Neutrophil (primary cell): Measurements from ENCODE around the gene APBB1.
"Not testable (repeated sequence)": the region's sequence is repeated elsewhere in the genome, so short reads cannot be mapped to it uniquely, and the experiment has no call there.

ENCODE experiments used
- H3K27ac ChIP-seq: fragments of 200-600 bp; sonication (generic); 2 replicates; pipeline ENCODE4 v1.5.1; 2016; ENCODE audit warnings: mild to moderate bottlenecking, moderate library complexity
- H3K27me3 ChIP-seq: fragments of 200-600 bp; sonication (generic); 2 replicates; pipeline ENCODE4 v1.6.0; 2016; ENCODE audit warnings: mild to moderate bottlenecking
- H3K36me3 ChIP-seq: fragments of 200-600 bp; sonication (generic); 2 replicates; pipeline ENCODE4 v1.5.1; 2017
- H3K4me1 ChIP-seq, 2 experiments: fragments of 200-600 bp in 1 of 2; sonication (generic) in 1 of 2; 1 replicate in 1 of 2; 2 replicates in 1 of 2; pipeline versions ENCODE4 v1.5.1 to v1.6.1; 2013 to 2016; ENCODE audit warnings: low read depth in 1 of 2, low read length in 1 of 2, mild to moderate bottlenecking in 1 of 2, moderate library complexity in 1 of 2; ENCODE audit not compliant: control insufficient read depth in 1 of 2, insufficient read depth in 1 of 2
- H3K4me3 ChIP-seq, 2 experiments: fragments of 200-600 bp in 1 of 2; sonication (generic) in 1 of 2; 1 replicate in 1 of 2; 2 replicates in 1 of 2; pipeline ENCODE4 v1.5.1; 2013 to 2016; ENCODE audit warnings: low read depth in 1 of 2, low read length in 1 of 2, mild to moderate bottlenecking in 1 of 2, moderate library complexity in 1 of 2
- H3K9me3 ChIP-seq: fragments of 200-600 bp; sonication (generic); 2 replicates; pipeline ENCODE4 v1.5.1; 2016
- TF ChIP-seq, protein P1 (sequence below): fragments of 200-600 bp; sonication (generic); IDR thresholded peaks from 2 replicates; pipeline ENCODE4 v1.5.1; 2016; ENCODE audit warnings: antibody characterized with exemption

Gene APBB1

DNA sequence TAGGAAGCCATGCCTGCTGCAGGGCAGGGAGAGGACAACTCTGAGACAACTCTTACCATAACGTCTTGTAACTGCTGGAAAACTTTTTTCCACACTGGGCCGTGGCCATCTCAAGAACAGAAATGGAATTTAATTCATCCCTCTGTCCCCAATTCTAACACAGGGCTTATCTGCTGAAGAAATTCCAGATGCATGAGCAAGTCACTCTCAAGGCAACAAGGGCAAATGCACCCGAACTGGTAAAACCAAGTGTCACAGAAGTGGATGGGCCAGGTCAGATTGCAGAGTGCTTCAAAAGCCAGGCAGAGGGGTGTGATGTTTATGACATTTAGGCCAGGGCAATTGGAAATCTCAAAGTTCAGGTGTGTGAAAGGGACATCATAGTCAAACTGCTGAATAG, 21.3 kb downstream of the APBB1 start:
- H3K36me3 ChIP-seq: peaks cover 22% of the 10 kb centered on the region
- H3K27me3 ChIP-seq: no peaks in the 10 kb centered on the region
- no peaks in the 10 kb centered on the region for H3K4me1 ChIP-seq
- H3K9me3 ChIP-seq: no peaks in the 10 kb centered on the region
- H3K27ac ChIP-seq: no peak overlapping the region
- TF ChIP-seq, protein P1, sequence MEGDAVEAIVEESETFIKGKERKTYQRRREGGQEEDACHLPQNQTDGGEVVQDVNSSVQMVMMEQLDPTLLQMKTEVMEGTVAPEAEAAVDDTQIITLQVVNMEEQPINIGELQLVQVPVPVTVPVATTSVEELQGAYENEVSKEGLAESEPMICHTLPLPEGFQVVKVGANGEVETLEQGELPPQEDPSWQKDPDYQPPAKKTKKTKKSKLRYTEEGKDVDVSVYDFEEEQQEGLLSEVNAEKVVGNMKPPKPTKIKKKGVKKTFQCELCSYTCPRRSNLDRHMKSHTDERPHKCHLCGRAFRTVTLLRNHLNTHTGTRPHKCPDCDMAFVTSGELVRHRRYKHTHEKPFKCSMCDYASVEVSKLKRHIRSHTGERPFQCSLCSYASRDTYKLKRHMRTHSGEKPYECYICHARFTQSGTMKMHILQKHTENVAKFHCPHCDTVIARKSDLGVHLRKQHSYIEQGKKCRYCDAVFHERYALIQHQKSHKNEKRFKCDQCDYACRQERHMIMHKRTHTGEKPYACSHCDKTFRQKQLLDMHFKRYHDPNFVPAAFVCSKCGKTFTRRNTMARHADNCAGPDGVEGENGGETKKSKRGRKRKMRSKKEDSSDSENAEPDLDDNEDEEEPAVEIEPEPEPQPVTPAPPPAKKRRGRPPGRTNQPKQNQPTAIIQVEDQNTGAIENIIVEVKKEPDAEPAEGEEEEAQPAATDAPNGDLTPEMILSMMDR: no peak
- H3K4me3 ChIP-seq: no peak overlapping the region

DNA sequence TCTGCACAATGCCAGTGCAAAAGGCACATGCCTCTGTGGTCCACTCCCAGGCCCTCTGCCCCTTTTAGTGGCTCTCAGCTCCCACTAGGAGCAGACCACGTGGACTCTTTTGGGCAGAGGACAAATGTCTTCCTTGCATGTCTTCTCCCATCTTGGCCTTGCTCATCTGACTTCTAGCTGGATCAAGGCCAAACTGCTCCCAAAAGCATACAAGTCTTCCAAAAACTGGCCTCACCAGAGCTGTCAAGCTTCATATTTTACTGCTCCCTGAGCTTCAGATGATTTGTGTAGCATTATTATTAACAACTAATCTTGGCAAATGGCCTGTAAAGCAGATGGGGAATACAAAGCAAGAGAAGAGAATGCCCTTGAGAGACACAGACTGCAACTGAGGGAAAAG, 21.7 kb downstream of the APBB1 start:
- Histone ChIP-seq H3K27ac (no peak overlapping the region), H3K27me3 (no peaks in the 10 kb centered on the region), H3K36me3 (peaks cover 22% of the 10 kb centered on the region), H3K4me1 (no peaks in the 10 kb centered on the region), H3K9me3 (no peaks in the 10 kb centered on the region), H3K4me3 (no peak overlapping the region)
- TF ChIP-seq, protein P1: no peak

DNA sequence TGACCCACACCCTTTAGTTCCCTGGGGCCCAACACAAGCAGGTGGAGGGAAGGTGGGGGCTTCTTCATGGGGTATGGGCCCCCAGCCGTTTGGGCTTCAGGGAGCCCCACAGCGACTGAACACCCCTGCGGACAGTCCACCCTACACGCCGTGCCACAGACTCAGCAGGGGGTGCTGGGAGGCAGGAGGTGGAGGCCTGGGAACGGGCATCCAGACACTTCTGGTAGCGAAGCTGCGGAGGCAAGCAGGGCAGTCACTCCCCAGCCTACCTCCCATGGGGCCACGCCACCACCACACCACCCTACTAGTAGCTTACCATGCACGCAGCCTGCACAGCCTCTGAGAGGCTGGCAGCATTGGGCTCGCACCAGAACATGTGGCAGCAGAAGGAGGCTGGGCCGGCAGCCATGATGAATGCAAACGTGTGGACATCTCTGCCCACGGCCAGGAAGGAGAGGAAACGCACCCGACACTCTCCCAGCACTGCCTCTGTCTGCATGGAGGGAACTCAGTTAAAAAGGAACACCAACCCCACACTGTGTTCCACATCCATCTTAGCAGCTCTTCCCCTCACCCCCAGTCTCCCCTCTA, 23.3 kb downstream of the APBB1 start:
- TF ChIP-seq, protein P1: no peak
- no peak overlapping the region for H3K27ac ChIP-seq
- H3K27me3 ChIP-seq: no peaks in the 10 kb centered on the region
- H3K36me3 ChIP-seq: peaks cover 27% of the 10 kb centered on the region
- H3K9me3 ChIP-seq: no peaks in the 10 kb centered on the region
- H3K4me1 ChIP-seq: peaks cover 12 to 14% of the 10 kb centered on the region in 2 experiments
- no peak overlapping the region for H3K4me3 ChIP-seq

DNA sequence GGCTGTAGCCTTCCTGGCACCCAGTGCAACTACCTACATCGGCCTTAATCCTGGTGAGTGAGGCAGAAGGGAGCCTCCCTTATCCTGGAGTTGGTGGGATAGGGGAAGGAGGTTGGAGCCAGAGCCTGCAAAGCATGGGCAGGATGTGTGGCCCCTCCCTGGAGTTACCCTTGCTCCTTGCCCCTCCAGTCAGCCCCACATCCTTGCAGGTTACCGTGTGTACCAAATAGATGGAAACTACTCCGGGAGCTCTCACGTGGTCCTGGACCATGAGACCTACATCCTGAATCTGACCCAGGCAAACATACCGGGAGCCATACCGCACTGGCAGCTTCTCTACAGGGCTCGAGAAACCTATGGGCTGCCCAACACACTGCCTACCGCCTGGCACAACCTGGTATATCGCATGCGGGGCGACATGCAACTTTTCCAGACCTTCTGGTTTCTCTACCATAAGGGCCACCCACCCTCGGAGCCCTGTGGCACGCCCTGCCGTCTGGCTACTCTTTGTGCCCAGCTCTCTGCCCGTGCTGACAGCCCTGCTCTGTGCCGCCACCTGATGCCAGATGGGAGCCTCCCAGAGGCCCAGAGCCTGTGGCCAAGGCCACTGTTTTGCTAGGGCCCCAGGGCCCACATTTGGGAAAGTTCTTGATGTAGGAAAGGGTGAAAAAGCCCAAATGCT, 24.8 kb downstream of the APBB1 start:
- H3K27ac ChIP-seq: no peak overlapping the region
- no peaks in the 10 kb centered on the region for H3K9me3 ChIP-seq
- H3K4me3 ChIP-seq: no peak overlapping the region
- TF ChIP-seq, protein P1: no peak
- H3K36me3 ChIP-seq: peaks cover 27% of the 10 kb centered on the region
- H3K27me3 ChIP-seq: no peaks in the 10 kb centered on the region
- H3K4me1 ChIP-seq: peaks cover 20 to 21% of the 10 kb centered on the region in 2 experiments

DNA sequence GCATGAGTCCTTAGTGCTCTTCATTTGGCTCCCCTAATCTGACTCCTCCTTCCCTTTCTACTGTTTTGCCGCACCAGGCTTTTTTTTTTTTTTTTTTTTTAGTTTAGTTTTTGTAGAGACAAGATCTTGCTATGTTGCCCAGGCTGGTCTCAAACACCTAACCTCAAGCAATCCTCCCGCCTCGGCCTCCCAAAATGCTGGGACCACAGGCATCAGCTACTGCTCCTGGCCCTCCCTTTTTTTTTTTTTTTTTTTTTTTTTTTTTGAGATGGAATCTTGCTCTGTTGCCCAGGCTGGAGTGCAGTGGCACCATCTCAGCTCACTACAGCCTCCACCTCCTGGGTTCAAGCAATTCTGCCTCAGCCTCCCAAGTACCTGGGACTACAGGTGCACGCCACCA, 26.6 kb downstream of the APBB1 start:
- H3K4me3 ChIP-seq, H3K27ac ChIP-seq, H3K27me3 ChIP-seq, H3K9me3 ChIP-seq: not testable (repeated sequence)
- H3K36me3 ChIP-seq: peaks cover 27% of the 10 kb centered on the region
- peaks cover 20 to 21% of the 10 kb centered on the region in 2 experiments for H3K4me1 ChIP-seq

DNA sequence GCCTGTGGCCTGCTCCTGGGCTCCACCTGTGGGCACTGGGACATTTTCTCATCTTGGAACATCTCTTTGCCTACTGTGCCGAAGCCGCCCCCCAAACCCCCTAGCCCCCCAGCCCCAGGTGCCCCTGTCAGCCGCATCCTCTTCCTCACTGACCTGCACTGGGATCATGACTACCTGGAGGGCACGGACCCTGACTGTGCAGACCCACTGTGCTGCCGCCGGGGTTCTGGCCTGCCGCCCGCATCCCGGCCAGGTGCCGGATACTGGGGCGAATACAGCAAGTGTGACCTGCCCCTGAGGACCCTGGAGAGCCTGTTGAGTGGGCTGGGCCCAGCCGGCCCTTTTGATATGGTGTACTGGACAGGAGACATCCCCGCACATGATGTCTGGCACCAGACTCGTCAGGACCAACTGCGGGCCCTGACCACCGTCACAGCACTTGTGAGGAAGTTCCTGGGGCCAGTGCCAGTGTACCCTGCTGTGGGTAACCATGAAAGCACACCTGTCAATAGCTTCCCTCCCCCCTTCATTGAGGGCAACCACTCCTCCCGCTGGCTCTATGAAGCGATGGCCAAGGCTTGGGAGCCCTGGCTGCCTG, 27.3 kb downstream of the APBB1 start:
- TF ChIP-seq, protein P1: no peak
- Histone ChIP-seq H3K36me3 (peaks cover 27% of the 10 kb centered on the region), H3K27me3 (no peaks in the 10 kb centered on the region), H3K9me3 (no peaks in the 10 kb centered on the region), H3K4me1 (peaks cover 20 to 21% of the 10 kb centered on the region in 2 experiments), H3K27ac (peak overlapping the region; percentile 93), H3K4me3 (peak overlapping the region in 1 of 2 experiments; percentile 87)
